Suppressor macrophage (primary cell): ENCODE results near the gene MANSC4.
A peak's percentile ranks its signal among the peaks of the same experiment; 100 is the strongest.

ENCODE experiments used
- DNase-seq, 4 experiments: peaks; one replicate each; pipeline ENCODE4 v3.0.0-alpha.2; 2020 to 2022
- total RNA-seq, 17 experiments: gene quantifications; one replicate each; lab custom pipeline; 2026; ENCODE audit warnings: mixed read lengths in 6 of 17, inconsistent platforms in 3 of 17; lab: John Stamatoyannopoulos, UW

Gene MANSC4
- 0 to 0.77 (median 0.10) reads per million in 17 experiments for total RNA-seq

- peak; percentile 67 to 87 (median 80) for DNase-seq
Observed at GRCh38 chr12:27779920-27780611, at the start of gene MANSC4, which contains the start of gene KLHL42. Gene MANSC4 (minus strand): TSS chr12:27780236. CDS start chr12:27771276, 8,960 bp downstream. Gene KLHL42 (plus strand): TSS chr12:27780233. CDS start chr12:27780331, 98 bp downstream.

- DNase-seq: no peak
Observed at GRCh38 chr12:27828196-27828595, 48.2 kb upstream of the MANSC4 start.

GRCh38 chr12:27826076-27826475 lies 46.0 kb upstream of the MANSC4 start:
- no peak for DNase-seq

DNA sequence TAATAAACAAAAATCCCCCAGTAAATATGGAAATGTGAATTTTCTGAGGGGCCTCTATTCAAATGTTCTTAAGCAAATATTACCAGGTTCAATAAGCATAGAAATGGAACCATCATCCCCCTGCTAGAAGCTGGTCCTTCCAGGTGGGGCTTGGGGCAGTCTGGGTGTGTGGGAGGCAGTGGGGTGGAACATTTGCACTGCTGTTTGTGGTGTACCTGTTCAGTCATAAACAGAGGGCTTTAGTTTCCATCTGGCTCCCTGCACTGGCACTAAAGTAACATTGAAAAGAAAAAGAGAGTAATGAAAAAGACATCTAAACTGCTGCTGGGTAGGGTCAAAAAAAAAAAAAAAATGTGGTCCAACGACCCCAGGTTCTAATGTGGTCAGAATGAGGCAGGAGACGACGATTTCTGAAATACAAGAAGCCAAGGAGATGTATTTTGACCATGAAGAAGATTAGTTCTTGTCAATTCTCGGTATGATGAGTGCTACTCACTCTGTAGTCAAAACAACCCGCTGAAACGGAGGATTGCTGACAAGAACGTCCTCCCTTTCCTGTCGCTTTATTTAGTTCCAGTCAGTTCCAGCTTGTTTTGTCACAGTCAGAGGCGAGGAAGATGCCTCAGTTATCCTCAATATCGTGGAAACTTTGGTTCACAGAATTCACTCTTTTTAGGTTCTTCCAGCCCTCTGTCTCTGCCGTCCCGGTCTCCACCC lies 44.2 kb upstream of the MANSC4 start:
- no peak for DNase-seq

DNA sequence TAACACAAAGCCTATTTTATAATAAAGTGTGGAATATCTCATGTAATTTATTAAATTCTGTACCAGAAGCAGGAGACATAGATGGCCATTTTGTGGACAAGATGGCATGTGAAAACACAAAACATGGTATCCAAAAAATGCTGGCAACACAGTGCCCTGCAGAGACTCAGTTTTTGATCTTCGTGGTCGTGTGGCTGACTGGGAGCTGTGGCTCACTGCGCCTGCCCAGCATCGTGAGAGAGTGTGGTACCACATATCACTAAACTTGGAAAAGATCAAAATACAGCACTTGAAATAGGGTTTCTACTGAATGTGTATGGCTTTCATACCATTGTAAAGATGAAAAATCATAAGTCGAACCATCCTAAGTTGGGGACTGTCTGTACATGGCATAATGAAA lies 43.0 kb upstream of the MANSC4 start:
- no peak for DNase-seq

DNA sequence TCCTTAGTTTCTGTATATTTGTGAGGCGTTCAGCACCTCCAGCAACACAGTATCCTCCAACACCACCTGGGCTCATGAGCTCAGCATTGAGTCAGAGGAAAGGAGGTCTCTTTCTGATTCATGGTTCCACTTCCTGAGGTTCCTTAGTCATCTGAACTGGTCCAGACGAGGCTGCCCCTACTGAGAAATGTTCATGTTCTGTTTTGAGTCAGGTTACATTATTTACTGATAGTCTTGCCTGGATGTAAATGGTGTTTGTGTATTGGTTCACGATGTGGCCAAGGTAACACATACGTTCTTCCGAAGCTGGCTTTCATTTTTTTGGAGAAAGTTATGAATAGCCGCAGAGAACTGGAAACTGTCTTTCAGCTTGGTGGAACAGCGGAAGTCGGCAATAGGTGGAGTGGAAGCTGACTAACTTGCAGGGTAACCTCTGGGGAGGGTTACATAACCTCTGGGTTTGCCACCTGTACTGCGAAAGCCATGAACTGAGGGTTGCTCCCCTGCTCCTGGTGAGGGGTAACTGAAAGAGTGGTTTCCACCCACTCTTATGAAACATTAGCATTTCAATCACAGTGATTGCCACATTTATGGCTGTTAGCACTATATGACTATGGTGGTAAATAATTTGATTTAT lies 42.2 kb upstream of the MANSC4 start:
- no peak for DNase-seq

DNA sequence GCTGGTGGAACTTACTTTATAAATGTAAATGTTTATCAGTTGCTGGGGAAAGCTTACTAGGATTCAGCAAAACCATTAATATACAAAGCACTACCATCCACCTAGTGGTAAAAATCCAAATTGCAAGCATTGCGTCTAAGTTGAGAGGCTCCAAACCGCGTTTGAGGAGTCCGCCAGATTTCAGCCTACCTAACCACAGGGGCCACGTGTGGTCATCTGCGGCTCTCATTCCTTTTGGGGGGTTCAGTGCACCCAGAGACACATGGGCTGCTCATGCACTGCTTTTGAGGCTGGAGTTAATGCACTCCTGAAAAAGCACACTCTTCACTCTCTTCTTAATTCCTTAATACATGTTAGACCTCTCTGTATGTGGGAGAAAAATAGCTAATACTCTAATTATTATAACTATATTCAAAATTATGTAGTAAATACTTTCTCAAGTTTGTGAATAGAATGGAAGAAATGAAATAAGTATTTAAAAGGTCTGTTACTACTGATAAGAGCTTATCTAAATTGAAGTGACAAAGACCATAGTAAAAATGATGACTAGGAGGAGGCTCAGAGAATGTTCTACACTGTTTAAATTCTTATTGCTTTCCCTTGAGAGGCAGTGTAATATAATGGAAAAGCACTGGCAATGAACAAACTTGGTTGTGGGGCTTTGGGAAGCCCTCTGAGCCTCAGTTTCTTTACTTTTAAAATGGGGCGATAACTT lies 41.4 kb upstream of the MANSC4 start:
- DNase-seq: peak; percentile 67 to 84 (median 78)

DNA sequence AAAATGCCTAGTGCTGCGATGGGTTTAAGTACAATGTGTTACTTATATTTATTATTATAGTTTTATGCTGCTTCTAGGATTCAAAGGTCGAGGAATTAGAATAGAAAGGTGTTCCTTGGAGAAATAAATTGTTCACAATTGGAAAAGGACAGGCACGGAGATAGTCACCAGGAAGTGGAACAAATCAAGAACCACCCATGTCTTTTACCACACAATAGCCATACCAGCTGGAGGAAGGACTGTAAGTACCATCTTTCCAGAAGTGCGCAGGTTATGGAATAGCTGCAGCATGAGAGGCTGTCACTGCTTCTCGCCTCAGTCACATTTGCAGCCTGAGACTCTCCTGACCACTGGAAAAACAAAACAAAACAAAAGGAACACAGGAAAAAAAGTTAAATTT lies 40.5 kb upstream of the MANSC4 start:
- DNase-seq: no peak

DNA sequence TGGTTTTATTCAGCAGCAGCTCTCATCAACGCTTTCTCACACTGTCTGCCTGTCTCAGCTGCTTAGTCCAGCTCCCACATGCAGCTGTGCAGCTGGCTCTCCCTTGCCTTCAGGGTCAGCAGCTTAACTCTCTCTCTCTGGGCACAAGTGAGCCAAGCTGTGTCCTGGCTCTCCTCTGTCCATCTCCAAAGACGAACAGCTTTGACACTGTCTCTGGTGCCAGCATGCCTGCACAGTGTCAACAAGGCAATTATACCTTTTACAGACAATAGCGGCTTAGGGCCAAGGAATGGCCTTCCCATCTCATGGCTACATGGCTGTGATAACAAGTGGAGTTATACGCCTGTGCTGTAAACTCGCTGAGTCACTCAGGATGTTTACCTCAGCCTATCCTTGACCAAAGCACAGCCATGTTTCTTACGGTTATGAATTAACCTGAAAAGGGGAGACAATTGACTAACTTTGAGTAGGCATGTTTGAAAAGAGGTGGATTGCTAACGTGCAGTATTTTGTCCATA lies 38.4 kb upstream of the MANSC4 start:
- no peak for DNase-seq

DNA sequence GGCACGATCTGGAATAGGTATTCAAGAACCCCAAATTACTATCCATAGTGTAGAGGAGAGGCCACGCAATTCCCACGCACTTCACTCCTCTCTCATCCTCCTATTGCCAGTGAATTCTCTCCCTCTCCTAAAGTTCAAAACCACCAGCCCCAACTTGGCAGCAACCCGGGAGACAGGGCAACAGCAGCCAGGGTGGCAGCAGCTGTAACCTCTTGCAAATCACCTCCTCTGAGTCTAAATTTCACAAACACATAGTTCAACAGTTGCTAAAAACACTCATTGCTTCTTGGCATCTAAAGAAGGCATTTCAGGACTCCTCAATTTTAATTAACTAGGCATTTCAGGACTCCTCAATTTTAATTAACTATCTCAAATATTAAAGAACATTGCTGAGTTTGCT lies 37.7 kb upstream of the MANSC4 start:
- no peak for DNase-seq

DNA sequence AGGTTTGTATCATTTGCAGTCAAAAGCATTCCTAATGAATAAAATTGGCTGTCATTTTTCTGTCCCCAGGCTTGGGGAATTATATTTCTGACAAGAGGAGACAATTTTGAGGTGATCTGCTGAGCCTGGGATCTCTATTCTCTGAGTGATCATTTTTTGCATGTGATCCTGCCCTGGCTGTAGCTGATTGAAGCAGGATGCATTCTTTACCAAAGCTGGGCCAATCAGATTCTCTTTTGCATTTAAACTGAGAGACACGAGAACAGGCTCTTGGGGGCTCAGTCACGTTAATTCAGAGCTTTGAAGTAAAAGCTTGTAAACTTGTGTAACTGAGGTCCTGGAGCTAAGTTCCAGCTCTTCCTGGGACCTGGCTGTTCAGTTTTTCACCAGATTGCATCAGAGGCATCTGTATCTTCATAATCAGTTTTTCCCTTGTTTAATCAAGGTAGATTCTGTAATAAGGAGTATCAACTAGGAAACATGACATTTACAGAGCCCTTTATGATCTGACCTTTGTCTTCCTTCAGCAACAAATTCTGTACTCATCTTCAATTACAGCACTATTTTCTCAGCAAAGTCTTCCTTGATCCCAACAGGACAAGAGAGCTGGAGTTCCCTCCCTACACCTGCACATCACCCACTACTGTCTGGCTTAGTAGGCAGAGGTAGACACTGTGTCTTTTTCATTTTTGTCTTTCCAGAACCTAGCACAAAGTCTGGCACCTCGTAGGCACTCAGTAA lies 35.0 kb upstream of the MANSC4 start:
- DNase-seq: no peak

GRCh38 chr12:27814411-27814810 lies 34.4 kb upstream of the MANSC4 start:
- DNase-seq: no peak

DNA sequence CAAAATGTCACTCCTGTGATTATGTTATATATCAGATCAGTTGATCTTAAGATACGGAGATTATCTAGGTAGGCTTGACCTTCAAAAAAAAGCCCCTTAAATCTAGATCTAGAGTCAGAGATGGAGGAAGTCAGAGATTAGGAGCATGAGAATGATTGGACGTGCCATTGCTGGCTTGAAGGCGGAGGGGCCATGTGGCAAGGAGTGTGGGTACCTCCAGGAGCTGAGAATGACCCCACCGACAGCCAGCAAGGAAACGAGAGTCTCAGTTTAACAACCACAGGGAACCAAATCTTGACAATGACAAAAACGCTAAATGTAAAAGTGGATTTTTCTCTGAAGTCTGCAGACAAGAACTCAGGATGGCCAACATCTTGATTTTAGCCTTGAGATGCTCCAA lies 32.5 kb upstream of the MANSC4 start:
- no peak for DNase-seq

DNA sequence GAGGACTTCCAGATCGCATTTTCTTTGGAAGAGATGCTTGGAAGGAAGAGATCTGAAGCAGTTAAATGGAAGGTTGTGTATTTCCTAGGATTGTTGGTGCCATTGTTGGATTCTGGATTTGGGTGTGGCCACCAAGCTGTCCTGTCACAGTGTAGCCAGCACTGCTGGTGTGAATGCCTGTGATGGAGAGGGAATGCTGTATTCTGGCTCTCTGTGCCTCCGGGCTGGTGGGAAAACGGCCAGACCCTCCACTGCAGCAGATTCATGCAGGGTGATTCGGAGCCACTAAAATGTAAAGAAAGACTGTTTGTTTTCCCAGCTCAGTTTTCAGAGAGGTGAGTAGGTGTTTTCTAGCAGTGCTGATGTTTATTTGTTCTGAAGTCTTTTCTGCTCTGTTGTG lies 30.7 kb upstream of the MANSC4 start:
- DNase-seq: no peak

DNA sequence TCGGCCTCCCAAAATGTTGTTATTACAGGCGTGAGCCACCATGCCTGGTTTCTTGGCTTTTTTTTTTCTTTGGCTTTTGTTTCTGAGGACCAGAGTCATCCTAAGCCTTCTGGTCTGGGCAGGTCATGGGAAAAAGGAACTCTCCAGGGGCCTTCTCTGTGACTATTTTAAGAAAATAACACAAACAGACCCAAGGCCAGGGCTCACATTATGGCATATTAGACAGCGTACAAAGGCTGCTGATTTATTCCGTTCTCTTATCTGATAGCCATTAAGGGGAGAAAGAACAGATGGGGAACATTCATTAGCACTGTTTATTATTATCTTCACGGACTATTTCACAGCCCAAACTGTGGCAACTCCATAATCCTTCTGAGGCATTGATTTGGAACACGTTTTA lies 28.8 kb upstream of the MANSC4 start:
- DNase-seq: no peak

DNA sequence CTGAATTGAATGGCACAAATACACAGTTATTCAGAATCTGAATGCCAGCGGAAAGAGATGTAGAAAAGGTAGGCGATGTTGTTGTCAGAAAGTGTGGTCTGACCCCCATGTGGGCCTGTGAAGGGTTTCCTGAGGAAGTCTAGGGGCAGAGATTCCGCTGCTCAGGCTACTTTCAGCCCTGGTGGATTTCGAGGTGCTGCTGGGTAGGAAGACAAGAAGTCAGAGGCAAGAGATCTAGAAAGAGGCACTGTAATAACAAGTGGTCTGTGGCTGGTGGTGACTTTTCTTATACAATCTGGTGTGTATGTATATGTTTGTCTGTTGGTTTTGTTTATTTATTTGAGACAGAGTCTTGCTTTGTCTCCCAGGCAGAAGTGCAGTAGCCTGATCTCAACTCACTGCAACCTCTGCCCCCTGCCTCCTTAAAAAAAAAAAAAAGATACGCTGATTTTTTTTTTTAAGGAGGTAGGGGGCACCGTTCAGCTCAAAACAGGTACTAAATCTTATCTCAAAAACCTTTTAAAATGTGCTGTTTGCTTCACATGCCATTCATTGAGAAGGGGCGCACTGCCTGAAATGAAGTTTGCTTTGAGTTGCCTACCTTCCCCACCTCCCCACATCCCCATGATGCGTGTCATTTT lies 27.1 kb upstream of the MANSC4 start:
- DNase-seq: no peak

- DNase-seq: no peak
Observed at GRCh38 chr12:27806259-27806658, 26.2 kb upstream of the MANSC4 start.

DNA sequence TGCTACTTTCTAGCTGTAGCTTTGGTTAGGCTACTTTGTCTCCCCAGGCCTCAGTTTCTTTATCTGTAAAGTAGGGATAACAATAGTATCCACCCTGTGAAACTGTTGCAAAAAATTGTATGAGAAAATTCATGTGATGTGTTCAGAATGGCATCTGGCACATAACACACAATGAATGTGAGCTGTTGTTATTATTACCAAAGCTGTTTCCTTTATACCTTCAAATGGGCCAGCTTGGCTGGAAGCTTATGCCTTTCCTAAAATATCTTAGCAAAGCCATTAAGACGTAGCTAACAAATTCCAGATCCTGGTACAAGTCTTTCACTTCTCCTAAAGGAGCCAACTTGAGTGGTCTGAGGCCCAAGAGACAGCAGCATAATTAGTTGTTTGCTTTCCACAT lies 25.2 kb upstream of the MANSC4 start:
- DNase-seq: no peak

GRCh38 chr12:27802936-27803335 lies 22.9 kb upstream of the MANSC4 start:
- no peak for DNase-seq

DNA sequence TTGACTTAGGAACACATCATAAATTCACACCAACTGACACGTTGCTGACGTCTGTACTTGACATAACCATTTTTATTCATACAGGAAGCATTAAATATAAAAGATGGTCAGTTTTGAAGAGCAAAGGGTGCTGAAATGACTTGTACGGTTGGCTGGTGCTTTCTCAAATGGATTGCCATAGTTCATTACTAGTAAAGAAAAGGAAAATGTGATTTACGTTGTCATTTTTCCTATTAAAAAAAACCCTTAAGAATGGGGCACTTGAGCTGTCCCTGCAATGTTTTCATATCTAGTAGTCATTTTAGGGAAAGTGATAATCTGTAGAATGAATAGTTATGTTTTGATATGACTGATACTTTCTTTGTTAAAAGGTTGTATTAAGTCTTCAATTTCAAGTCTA lies 22.5 kb upstream of the MANSC4 start:
- no peak for DNase-seq

- DNase-seq: no peak
Observed at GRCh38 chr12:27801630-27802029, 21.6 kb upstream of the MANSC4 start.

- no peak for DNase-seq
Observed at GRCh38 chr12:27800819-27801218, 20.8 kb upstream of the MANSC4 start.
